ELF-1 (cell line): ENCODE measurements around the gene THRSP.
"Not testable (repeated sequence)": the region's sequence is repeated elsewhere in the genome, so short reads cannot be mapped to it uniquely, and the experiment has no call there.

ENCODE experiments used
- DNase-seq: peaks from one replicate; pipeline ENCODE4 v3.0.0-alpha.2; 2016; ENCODE audit warnings: low read depth, low spot score

Gene THRSP

GRCh38 chr11:78063440-78064181 is at the start of gene THRSP:
THRSP (plus strand) TSS chr11:78063861; CDS start chr11:78063882, 21 bp downstream.
- no peak for DNase-seq

DNA sequence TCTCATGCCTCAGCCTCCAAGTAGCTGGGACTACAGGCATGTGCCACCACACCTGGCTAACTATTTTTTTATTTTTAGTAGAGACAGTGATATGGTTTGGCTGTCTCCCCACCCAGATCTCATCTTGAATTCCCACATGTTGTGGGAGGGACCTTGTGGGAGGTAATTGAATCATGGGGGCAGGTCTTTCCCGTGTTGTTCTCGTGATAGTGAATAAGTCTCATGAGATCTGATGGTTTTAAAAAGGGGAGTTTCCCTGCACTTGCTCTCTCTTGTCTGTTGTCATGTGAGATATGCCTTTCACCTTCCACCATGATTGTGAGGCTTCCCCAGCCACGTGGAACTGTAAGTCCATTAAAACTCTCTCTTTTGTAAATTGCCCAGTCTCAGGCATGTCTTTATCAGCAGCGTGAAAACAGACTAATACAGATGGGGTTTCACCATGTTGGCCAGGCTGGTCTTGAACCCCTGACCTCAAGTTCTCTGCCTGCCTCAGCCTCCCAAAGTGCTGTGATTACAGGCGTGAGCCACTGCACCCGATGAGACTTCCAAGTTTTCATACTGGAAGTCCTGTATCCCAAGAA is 48.6 kb upstream of the THRSP start:
- not testable (repeated sequence) for DNase-seq

DNA sequence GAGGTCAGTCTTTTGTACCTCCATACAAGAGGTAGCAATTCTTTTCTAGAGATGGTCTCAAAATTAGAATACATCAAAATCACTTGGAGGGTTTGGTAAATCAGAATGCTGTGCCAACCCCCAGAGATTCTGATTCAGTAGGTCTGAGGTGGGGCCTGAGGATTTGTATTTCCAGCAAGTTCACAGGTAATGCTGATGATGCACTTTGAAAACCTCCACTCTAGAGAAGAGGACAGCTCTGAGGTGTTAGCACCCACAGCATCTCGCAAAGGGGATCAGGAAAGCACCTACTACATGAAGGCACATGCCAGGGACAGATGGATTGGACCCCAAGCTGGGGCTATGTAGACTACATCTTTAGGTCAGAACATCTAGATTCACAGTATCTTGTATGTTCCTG is 47.8 kb upstream of the THRSP start:
- DNase-seq: no peak

DNA sequence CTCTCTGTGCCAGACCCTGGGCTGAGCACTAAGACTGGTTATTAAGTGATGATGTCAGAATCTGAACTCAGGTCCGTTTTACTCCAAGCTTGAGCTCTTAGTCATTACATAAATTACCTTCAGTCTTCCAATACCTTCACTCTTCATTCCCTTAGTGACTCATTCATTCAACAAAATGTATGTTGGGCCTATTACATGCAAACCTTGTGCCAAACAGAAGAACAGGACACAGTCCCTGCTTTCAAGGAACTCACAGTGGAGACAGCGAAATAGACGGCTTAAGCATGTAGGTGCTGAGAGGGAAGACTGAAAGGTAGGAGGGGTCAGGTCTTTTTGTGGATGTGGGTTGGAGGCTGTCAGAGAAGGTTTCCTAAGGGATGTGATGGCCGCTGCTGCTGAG is 43.9 kb upstream of the THRSP start:
- no peak for DNase-seq

GRCh38 chr11:78020246-78020645 is 43.4 kb upstream of the THRSP start:
- DNase-seq: no peak

- DNase-seq: no peak
These were observed 42.0 kb upstream of the THRSP start for GRCh38 chr11:78021611-78022010.

- DNase-seq: peak; percentile 78
These were observed 41.0 kb upstream of the THRSP start, which contains the start of gene KCTD14 for GRCh38 chr11:78022397-78023396. KCTD14 (minus strand) TSS chr11:78023276; CDS start chr11:78023249, 27 bp downstream.

DNA sequence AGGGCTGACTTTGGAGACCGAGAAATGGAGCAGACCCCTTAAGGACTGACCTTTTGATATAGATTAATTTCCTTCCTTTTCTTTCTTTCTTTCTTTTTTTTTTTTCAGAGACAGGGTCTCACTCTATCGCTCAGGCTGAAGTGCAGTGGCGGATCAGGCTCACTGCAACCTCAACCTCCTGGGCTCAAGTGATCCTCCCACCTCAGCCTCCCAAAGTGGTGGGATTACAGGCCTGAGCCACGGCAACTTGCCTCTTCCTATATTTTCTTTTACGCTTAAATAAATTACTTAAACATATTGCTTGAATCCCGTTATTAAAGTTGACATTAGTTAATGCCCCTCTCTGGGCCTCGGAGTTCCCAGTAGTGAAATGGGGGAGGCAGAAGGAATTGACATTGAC is 40.2 kb upstream of the THRSP start:
- DNase-seq: no peak

DNA sequence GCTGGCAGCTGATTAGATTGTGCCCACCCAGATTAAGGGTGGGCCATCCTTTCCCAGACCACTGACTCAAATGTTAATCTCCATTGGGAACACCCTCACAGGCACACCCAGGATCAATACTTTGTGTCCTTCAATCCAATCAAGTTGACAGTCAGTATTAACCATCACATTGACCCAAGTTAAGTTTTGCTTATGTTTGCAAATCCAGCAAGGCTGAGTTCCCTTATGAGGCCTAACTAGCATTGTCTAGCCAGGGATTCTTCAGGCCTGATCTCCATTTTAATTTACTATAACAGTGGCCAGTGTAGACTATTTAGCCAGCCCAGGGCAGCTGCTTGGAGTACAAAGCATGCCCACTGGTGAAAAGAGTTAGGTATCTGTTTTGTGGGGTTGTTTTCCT is 38.3 kb upstream of the THRSP start:
- no peak for DNase-seq

DNA sequence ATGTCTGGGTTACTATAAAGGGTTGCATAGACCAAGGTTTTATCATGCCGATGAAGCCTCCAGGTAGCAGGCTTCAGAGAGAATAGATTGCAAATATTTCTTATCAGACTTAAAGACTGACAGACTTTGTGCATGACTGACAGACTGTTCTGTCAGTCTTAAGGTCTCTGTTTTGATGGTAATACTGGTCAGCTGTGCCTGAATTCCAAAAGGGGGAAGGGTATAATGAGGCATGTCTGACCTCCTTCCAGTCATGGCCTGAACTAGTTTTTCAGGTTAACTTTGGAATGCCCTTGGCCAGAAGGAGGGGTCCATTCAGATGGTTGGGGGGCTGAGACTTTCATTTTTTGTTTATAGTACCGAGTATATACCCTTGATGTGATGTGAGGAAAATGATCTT is 35.9 kb upstream of the THRSP start:
- DNase-seq: peak; percentile 44

GRCh38 chr11:78028423-78028822 is 35.2 kb upstream of the THRSP start:
- peak; percentile 70 for DNase-seq

DNA sequence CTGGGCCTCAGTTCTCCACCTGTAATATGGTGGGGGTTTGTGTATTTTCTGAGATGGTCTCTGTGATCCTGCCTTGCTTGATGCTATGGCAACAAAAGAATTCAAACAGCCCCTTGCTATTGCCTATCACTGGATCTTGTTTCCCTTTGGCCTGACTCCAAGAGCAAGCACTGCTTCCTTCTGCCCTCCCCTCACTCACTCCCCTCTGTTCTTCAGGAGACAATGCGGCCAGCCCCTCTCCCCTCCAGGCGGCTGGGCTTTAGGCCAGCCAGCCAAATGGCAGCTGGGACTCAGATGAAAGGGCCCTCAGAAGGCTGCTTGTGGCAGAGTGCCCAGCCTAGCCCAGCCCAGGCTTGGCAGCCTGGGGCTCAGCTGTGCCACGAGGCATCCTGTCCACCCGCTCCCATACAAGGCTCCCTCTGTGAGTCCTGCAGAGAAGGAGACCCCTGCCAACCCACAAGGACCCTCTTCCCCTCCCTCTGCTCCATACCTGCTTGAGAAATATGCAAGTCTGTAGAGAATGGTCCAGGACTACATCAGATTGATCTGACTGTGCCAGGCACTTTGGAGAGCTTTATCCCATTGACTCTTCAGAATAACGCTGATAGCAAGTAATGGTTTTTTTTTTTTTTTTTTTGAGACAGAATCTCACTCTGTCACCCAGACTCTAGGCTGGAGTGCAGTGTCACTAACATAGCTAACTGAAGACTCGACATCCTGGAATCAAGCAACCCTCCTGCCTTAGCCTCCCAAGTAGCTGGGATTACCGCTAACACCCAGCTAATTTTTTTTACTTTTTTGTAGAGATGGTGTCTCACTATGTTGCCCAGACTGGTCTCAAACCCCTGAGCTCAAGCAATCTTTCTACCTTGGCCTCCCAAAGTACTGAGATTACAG is 33.0 kb upstream of the THRSP start:
- DNase-seq: peak; percentile 77

DNA sequence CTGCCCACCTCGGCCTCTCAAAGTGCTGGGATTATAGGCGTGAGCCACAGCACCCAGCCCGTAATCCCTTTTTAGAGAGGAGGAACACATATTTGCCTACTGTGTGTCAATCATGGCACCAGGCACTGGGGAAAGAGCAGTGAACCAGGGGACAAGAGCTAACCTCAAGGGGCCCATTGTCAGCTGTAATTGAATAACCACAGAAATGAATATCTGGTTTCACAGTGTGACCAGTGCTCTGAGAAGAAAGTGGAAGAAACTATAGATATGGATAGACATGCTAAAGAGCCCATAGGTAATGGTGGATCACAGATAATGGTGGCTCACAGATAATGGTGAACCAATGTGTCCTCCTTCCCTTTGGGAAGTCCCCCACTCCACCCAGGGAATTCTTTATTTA is 32.0 kb upstream of the THRSP start:
- DNase-seq: no peak

- DNase-seq: no peak
These were observed 31.6 kb upstream of the THRSP start for GRCh38 chr11:78032090-78032489.

GRCh38 chr11:78033040-78033439 is 30.6 kb upstream of the THRSP start:
- DNase-seq: no peak

GRCh38 chr11:78034623-78035022 is 29.0 kb upstream of the THRSP start:
- peak; percentile 22 for DNase-seq

DNA sequence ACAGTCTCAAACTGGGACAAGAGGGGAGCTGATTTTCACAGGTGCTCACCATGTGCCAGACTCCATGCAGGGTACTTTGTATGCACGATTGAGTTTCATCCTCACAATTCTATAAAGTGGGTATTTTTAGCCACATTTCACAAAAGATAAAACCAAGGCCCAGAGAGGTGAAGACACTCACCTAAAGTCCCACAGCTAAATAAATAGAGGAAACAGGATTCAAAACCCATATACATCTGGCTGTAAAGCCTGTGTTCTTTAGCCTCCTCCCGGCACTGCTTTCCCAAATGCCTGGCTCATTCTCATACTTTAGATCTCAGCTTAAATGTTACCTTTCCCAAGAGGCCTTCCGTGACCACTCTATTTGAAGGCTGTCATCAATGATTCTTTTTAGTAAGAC is 27.3 kb upstream of the THRSP start:
- no peak for DNase-seq

DNA sequence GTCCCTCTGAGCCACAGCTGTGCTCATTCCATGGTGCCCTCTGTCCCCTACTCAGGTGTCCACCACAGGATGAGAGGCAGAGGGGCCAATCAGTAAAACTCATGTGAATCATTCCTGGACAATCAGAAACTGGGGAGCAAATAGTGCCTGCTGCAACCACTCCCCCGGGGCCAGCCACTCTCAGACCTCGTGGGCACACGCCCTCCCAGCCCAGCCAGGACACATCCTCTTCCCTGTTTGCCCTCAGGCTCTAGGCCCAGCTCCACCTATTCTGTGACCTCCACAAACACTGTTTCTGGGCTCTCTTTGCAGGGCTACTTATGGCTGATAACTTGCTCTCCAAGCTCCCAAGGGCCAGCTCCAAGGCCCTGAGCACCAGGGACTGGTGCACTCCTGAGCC is 26.6 kb upstream of the THRSP start:
- peak; percentile 45 for DNase-seq

DNA sequence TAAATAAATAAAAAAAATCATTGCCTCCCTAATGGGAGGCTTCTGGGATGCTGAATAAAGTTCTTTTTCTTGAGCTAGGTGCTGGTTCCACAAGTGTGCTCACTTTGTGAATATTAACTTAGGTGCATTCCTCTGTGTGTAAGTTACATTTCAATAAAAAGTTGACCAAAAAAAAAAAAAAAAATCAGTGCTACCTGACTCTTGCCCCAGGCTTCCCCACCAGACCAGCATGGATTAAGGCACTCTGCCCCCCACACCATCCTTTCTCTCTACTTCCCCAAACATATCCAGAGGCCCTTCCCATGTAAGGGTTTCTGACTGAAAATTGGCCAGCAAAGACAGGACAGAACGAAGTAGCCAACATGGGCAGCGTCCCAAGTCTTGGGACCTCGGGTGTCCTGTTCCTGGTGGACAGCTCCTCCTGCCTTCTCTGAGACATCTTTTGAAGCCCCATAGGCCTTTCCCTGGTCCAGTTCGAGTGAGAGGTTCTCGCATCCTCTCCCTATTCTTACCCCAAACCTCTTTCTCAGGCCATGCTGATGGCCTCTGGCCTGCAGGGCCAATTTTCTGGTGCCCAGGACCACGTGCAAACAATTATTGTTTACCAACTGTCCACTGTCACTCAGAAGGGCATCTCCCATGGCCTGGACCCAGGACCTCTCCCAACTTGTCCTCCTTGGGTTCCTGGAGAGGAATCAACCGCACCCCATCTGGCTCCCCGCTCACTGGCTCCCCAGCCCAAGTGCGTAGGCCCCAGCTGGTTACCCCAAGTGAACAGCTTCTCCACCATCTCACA is 25.6 kb upstream of the THRSP start:
- no peak for DNase-seq

GRCh38 chr11:78038697-78039313 is 24.9 kb upstream of the THRSP start:
- no peak for DNase-seq
